DMS79 treated with DMSO at 0.1 percent for 48 hours (cell line): Measurements from ENCODE around the gene INKA2.

Source experiments
- DNase-seq: peaks from one replicate; lab custom pipeline; 2025; lab: John Stamatoyannopoulos, UW

Gene INKA2

GRCh38 chr1:111733183-111733991 is 5.8 kb downstream of the INKA2 start:
- DNase-seq = no peak

GRCh38 chr1:111732718-111733117 is 6.5 kb downstream of the INKA2 start:
- no peak for DNase-seq

GRCh38 chr1:111731956-111732355 is 7.2 kb downstream of the INKA2 start:
- DNase-seq = no peak

GRCh38 chr1:111730706-111731105 is 8.5 kb downstream of the INKA2 start:
- no peak for DNase-seq

GRCh38 chr1:111729946-111730681 is 9.1 kb downstream of the INKA2 start:
- DNase-seq = no peak

GRCh38 chr1:111729271-111729921 is 9.8 kb downstream of the INKA2 start:
- DNase-seq = no peak

- DNase-seq = no peak
These were observed 12.1 kb downstream of the INKA2 start for GRCh38 chr1:111727056-111727455.

GRCh38 chr1:111725192-111725591 is 14.0 kb downstream of the INKA2 start:
- DNase-seq = no peak

- DNase-seq = no peak
These were observed 15.3 kb downstream of the INKA2 start for GRCh38 chr1:111723871-111724270.

GRCh38 chr1:111723091-111723806 is 15.9 kb downstream of the INKA2 start:
- no peak for DNase-seq

- DNase-seq = no peak
These were observed 18.0 kb downstream of the INKA2 start for GRCh38 chr1:111720977-111721786.

- no peak for DNase-seq
These were observed 18.8 kb downstream of the INKA2 start for GRCh38 chr1:111720274-111720976.

- DNase-seq = no peak
These were observed 19.5 kb downstream of the INKA2 start for GRCh38 chr1:111719674-111720132.

GRCh38 chr1:111719135-111719534 is 20.1 kb downstream of the INKA2 start:
- no peak for DNase-seq

- DNase-seq = no peak
These were observed 21.7 kb downstream of the INKA2 start for GRCh38 chr1:111717450-111717849.

- DNase-seq = no peak
These were observed 22.9 kb downstream of the INKA2 start for GRCh38 chr1:111716333-111716732.

- DNase-seq = no peak
These were observed 29.2 kb downstream of the INKA2 start for GRCh38 chr1:111709986-111710385.

- no peak for DNase-seq
These were observed 31.3 kb downstream of the INKA2 start for GRCh38 chr1:111707906-111708305.

GRCh38 chr1:111706921-111707320 is 32.3 kb downstream of the INKA2 start:
- DNase-seq = no peak

- DNase-seq = no peak
These were observed 33.4 kb downstream of the INKA2 start for GRCh38 chr1:111705841-111706240.

- no peak for DNase-seq
These were observed 34.4 kb downstream of the INKA2 start for GRCh38 chr1:111704776-111705175.
